Heart right ventricle (tissue), 16 donors: ENCODE measurements around the gene MLX. TPM values are rescaled to one million over a fixed set of nuclear protein-coding genes. Genes with fewer than 3 reads are reported as not detected.

Experiments used
- ATAC-seq, 8 donors: fragments of 200-7000 bp; cut with Tn5 transposase; one replicate each; pipeline ENCODE4 v1.9.1; 2020; ENCODE audit warnings: mild to moderate bottlenecking in 8 of 8, moderate library complexity in 8 of 8, moderate number of reproducible peaks in 1 of 8
- DNase-seq, 2 donors: peaks; one replicate each; pipeline ENCODE4 v3.0.0-alpha.2; 2020
- H3K27ac ChIP-seq, 10 donors: fragments of 200-600 bp; sonication (generic) in 2 of 10; one replicate each; pipeline versions ENCODE4 v1.5.0 to v1.8.0; 2020 to 2022; ENCODE audit warnings: mild to moderate bottlenecking in 3 of 10
- H3K27me3 ChIP-seq, 7 donors: fragments of 200-600 bp; one replicate each; pipeline ENCODE4 v1.8.0; 2021 to 2022; ENCODE audit warnings: mild to moderate bottlenecking in 2 of 7
- H3K36me3 ChIP-seq, 9 donors: fragments of 200-600 bp; sonication (generic) in 1 of 9; one replicate each; pipeline versions ENCODE4 v1.5.0 to v1.8.0; 2020 to 2022; ENCODE audit warnings: mild to moderate bottlenecking in 2 of 9
- H3K4me1 ChIP-seq, 9 donors: fragments of 200-600 bp; sonication (generic) in 1 of 9; one replicate each; pipeline versions ENCODE4 v1.5.0 to v1.8.0; 2020 to 2022; ENCODE audit warnings: mild to moderate bottlenecking in 4 of 9
- H3K4me3 ChIP-seq, 10 donors: fragments of 200-600 bp; sonication (generic) in 2 of 10; one replicate each; pipeline versions ENCODE4 v1.5.0 to v1.8.0; 2020 to 2022; ENCODE audit warnings: mild to moderate bottlenecking in 7 of 10, moderate library complexity in 2 of 10
- H3K9me3 ChIP-seq, 11 donors: fragments of 200-600 bp in 10 of 11; sonication (generic) in 2 of 11; one replicate each; pipeline versions ENCODE4 v1.5.0 to v1.8.0; 2013 to 2022; ENCODE audit warnings: mild to moderate bottlenecking in 2 of 11, control low read depth in 1 of 11, moderate library complexity in 1 of 11
- WGBS, 2 donors: extraction: QIAGEN DNeasy Blood & Tissue Kit; methylation state at CpG; one replicate each; pipeline ENCODE4 v1.1.7; 2013; ENCODE audit warnings: inconsistent platforms in 1 of 2; 5-methylcytosine and 5-hydroxymethylcytosine counted together
- intact Hi-C, 10 donors: fragments of 100-400 bp; cut with DNase I; formaldehyde crosslinking; loops; one replicate each; pipeline versions ENCODE4 v1.11.1 to v1.14.2; 2022
- polyA plus RNA-seq, 2 donors: library from polyadenylated mRNA; stranded (reverse); fragments of 200-250 nt; gene quantifications; one replicate each; pipeline ENCODE4 v1.2.3, GENCODE V29; 2013
- total RNA-seq, 10 donors: library from RNA; stranded (reverse); fragmentation: NEBNext Ultra II Directional in 3 of 10; extraction: Animal tissue kit (Norgen Biotek cat#: 25700) in 3 of 10; gene quantifications; one replicate each; pipeline versions ENCODE4 v1.2.1 to v1.2.4, GENCODE V29; 2021 to 2023
- TF ChIP-seq, protein P1 (sequence below), 9 donors: fragments of 200-600 bp; sonication (generic) in 2 of 9; IDR thresholded peaks; one replicate each; pipeline versions ENCODE4 v1.5.0 to v1.8.0; 2021 to 2022; ENCODE audit warnings: antibody characterized with exemption in 9 of 9, mild to moderate bottlenecking in 5 of 9, moderate library complexity in 1 of 9
- donor health status: Arrhythmogenic right ventricular cardiomyopathy.
- donor health status: ischemic (EF 13 %, LVEDD 7.1; RV severe dilation, severe dysfunction).
- donor health status: healthy with polysubstance abuse.
- donor health status: DM: no; HTN: yes; CAD: no.
- donor health status: DM: no; HTN: no; CAD: no.
- donor health status: ischemic (EF 25% LVEDD 6.9; RV normal size, moderate dysfunction).
- donor health status: ischemic (EF 25% LVEDD 5.7; RV mildly dilated, moderate dysfunction).
- donor health status: healthy.
- donor health status: DM: yes; HTN: yes; CAD: no.
- donor health status: Ischemic cardiomyopathy.
- donor health status: ischemic (EF 35%, LVEDD 5.7; RV mildly dilated, moderate dysfunction).
- donor health status: nonischemic (EF 11% LVEDD 7.7; RV severe dilation, severe dysfunction).
- donor health status: DM: yes; HTN: yes; CAD: no.
- donor health status: PGD.
- donor health status: ischemic (EF 29% LVEDD 5.4; RV normal size, mild dysfunction).
- donor health status: nonischemic (EF 23%, LVEDD 6.1; RV moderate dilation, normal function).

MLX gene
- total and polyA plus RNA-seq, 12 donors, result 45.7 to 87.2 (median 56.9) TPM

DNA sequence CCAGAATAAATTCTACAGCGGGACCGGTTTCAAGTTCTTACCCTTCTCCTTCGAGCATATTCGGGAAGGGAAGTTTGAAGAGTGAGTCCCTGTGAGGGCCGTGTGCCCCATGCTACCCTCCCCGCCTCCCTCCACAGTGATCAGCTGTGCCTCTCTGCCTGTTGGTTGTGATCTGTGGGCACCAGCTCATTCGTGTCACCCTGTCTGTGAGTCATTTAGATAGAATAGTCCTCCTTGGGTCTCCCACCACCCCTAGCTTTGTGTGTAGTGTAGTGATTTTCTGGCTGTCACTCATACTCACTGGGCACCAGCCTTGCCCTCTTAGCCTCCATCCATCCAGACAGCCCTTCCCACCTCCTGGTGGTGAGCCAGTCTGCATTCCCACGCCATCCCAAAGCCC lies 45.9 kb upstream of the MLX start:
- no peaks in the 10 kb centered on the region for H3K9me3 ChIP-seq
- H3K36me3 ChIP-seq, result peaks cover 0 to 37% (median 0%) of the 10 kb centered on the region in 9 donors
- WGBS, 2 donors, result 45 to 71% methylated on average over 8 of the region's 8 CpGs
- peaks cover 63 to 95% (median 84%) of the 10 kb centered on the region in 9 donors for H3K4me1 ChIP-seq
- TF ChIP-seq, protein P1, sequence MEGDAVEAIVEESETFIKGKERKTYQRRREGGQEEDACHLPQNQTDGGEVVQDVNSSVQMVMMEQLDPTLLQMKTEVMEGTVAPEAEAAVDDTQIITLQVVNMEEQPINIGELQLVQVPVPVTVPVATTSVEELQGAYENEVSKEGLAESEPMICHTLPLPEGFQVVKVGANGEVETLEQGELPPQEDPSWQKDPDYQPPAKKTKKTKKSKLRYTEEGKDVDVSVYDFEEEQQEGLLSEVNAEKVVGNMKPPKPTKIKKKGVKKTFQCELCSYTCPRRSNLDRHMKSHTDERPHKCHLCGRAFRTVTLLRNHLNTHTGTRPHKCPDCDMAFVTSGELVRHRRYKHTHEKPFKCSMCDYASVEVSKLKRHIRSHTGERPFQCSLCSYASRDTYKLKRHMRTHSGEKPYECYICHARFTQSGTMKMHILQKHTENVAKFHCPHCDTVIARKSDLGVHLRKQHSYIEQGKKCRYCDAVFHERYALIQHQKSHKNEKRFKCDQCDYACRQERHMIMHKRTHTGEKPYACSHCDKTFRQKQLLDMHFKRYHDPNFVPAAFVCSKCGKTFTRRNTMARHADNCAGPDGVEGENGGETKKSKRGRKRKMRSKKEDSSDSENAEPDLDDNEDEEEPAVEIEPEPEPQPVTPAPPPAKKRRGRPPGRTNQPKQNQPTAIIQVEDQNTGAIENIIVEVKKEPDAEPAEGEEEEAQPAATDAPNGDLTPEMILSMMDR (IDR thresholded peaks at IDR 0.05), result no peak
- peak overlapping the region; percentile 92 to 98 (median 95) for H3K27ac ChIP-seq
- no peak for ATAC-seq
- peak overlapping the region in 1 of 10 donors; percentile 17 for H3K4me3 ChIP-seq
- intact Hi-C loops, result loop anchor here in 5 of 10 donors (5.0 to 10.0 kb wide), 6 partner anchors 94 to 556 kb away; partner anchors contain the start of genes CNP (in 1 of the 5), HCRT (in 1 of the 5), HSPB9 (in 1 of the 5) and KAT2A (in 1 of the 5)
- DNase-seq, result no peak
- no peaks in the 10 kb centered on the region for H3K27me3 ChIP-seq

GRCh38 chr17:42521666-42522262 lies 45.1 kb upstream of the MLX start:
- Histone ChIP-seq H3K27ac (peak overlapping the region; percentile 16 to 98 (median 95)), H3K9me3 (no peaks in the 10 kb centered on the region), H3K4me1 (peaks cover 64 to 95% (median 84%) of the 10 kb centered on the region in 9 donors), H3K4me3 (no peak overlapping the region), H3K27me3 (no peaks in the 10 kb centered on the region), H3K36me3 (peaks cover 0 to 32% (median 0%) of the 10 kb centered on the region in 9 donors)
- intact Hi-C loops, result loop anchor here in 5 of 10 donors (5.0 to 10.0 kb wide), 6 partner anchors 94 to 557 kb away; partner anchors contain the start of genes CNP (in 1 of the 5), HCRT (in 1 of the 5), HSPB9 (in 1 of the 5) and KAT2A (in 1 of the 5)
- ATAC-seq (no peak), DNase-seq (no peak)
- WGBS, 2 donors, result 50 to 63% methylated on average over 11 of the region's 11 CpGs
- TF ChIP-seq, protein P1 (IDR thresholded peaks at IDR 0.05), result no peak

- Histone ChIP-seq H3K4me1 (peaks cover 64 to 95% (median 84%) of the 10 kb centered on the region in 9 donors), H3K27ac (peak overlapping the region; percentile 16 to 98 (median 95)), H3K27me3 (no peaks in the 10 kb centered on the region), H3K36me3 (peaks cover 0 to 28% (median 0%) of the 10 kb centered on the region in 9 donors), H3K4me3 (no peak overlapping the region), H3K9me3 (no peaks in the 10 kb centered on the region)
- TF ChIP-seq, protein P1 (IDR thresholded peaks at IDR 0.05), result no peak
- 65 to 66% methylated on average over 9 of the region's 9 CpGs for whole genome bisulfite sequencing, 2 donors
- intact Hi-C loops, result loop anchor here in 5 of 10 donors (5.0 to 10.0 kb wide), 6 partner anchors 95 to 558 kb away; partner anchors contain the start of genes CNP (in 1 of the 5), HCRT (in 1 of the 5), HSPB9 (in 1 of the 5) and KAT2A (in 1 of the 5)
- DNase-seq (no peak), ATAC-seq (no peak)
These were observed 44.6 kb upstream of the MLX start for GRCh38 chr17:42522263-42522790.

- DNase-seq (no peak), ATAC-seq (no peak)
- no peaks in the 10 kb centered on the region for H3K9me3 ChIP-seq
- H3K27ac ChIP-seq, result peak overlapping the region in 9 of 10 donors; percentile 92 to 98 (median 95)
- H3K4me3 ChIP-seq, result no peak overlapping the region
- 87 to 89% methylated on average over 8 of the region's 8 CpGs for WGBS, 2 donors
- TF ChIP-seq, protein P1 (IDR thresholded peaks at IDR 0.05), result no peak
- no peaks in the 10 kb centered on the region for H3K27me3 ChIP-seq
- H3K4me1 ChIP-seq, result peaks cover 61 to 94% (median 79%) of the 10 kb centered on the region in 9 donors
- intact Hi-C loops, result loop anchor here in 5 of 10 donors (5.0 to 10.0 kb wide), 6 partner anchors 96 to 558 kb away; partner anchors contain the start of genes CNP (in 1 of the 5), HCRT (in 1 of the 5), HSPB9 (in 1 of the 5) and KAT2A (in 1 of the 5)
- H3K36me3 ChIP-seq, result peaks cover 0 to 28% (median 0%) of the 10 kb centered on the region in 9 donors
These were observed 44.1 kb upstream of the MLX start for GRCh38 chr17:42522798-42523278.
